ENCODE measurements around the gene ADIPOR1. TPM values are rescaled to one million over a fixed set of nuclear protein-coding genes. Genes with fewer than 3 reads are reported as not detected.
A peak's percentile ranks its signal among the peaks of the same experiment; 100 is the strongest.
"Not testable (repeated sequence)": the region's sequence is repeated elsewhere in the genome, so short reads cannot be mapped to it uniquely, and the experiment has no call there.

ADIPOR1 gene, protein sequence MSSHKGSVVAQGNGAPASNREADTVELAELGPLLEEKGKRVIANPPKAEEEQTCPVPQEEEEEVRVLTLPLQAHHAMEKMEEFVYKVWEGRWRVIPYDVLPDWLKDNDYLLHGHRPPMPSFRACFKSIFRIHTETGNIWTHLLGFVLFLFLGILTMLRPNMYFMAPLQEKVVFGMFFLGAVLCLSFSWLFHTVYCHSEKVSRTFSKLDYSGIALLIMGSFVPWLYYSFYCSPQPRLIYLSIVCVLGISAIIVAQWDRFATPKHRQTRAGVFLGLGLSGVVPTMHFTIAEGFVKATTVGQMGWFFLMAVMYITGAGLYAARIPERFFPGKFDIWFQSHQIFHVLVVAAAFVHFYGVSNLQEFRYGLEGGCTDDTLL
- total RNA-seq: 51.4 TPM

DNA sequence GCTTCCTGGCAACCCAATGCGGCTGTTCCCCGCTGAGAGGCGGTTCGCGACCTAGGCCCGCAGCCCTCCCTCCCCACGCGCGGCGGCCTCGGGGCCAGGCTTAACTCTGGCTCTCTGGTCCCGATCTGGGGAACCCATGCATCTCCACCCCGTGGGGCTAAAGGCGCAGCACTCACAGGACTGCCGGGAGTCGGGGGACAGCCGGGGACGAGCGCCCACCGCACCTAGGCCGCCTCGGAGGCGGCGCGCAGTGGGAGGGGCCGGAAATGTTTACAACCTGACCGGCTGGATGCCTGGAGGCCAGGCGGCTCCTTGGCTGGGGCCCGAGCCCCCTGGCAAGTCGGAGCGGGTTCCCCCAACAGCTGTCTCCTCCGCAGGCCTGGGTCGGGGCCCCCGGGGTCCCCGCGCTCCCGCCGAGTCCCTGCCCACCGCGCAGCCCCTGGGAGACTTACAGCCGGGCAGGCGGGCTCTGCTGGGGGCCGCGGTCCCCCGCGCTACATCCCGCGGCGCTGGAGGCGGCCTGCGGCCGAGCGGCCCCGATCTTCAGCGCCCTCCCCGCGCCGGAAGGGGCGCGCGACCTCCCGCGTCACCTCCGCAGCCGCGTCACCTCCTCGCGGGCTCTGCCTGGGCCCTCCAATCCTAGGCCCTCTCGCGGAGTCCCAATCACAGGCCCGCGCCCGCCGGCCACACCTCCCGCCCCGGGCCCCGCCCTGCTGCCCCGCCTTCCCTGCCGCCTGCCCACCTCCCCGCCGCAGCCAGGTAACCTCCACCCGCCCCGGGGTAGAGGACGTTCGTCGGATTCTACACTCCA is at the start of gene ADIPOR1:
Gene ADIPOR1 (minus strand): TSS at position 580 of the 811 bp plus-strand sequence. CDS start 7,242 bp downstream, outside the sequence.
- DNase-seq (ENCODE audit: low spot score in 2 of 2) (peak; percentile 98 to 99), FAIRE-seq (no peak)

DNA sequence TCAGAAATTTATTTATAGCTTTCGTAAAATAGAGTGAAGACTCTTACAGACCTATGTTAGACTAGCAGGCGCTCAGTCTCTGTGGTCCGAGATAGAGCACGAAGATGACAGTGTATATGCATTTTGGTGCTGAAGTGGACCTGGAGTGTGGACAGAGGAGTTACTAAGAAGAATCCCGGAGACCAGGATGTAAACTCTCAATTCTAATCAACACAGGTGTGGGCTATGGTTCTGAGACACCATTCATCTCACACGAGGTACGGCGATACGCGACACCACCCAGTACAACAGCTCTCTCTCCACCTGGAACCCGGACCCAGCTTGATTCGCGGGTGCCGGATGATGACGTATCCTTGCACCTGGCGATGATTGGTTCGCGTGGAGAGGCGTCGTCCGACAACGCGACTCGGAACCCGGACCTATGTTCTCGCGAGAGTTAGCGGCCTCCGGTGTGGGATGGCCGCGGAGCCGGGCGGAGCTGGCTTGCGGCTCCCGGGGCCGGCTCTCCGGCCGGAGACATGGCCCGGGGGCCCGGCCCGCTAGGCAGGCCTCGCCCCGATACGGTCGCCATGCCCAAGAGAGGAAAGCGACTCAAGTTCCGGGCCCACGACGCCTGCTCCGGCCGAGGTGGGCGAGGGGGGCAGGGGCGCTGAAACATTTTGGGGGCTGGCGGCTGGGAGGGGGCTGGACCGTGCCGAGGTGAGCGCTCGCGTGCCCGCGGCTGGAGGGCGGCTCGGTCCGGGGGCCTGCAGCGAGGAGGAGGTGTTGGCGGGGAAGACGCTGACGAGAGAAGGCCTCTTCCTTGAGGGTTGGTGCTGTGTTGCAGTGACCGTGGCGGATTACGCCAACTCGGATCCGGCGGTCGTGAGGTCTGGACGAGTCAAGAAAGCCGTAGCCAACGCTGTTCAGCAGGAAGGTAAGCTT is 49.1 kb upstream of the ADIPOR1 start, which contains the start of gene TMEM183A:
Gene TMEM183A (plus strand): TSS at position 427 of the 924 bp plus-strand sequence. CDS start 92 bp downstream, at position 519.
- no peak for FAIRE-seq

DNA sequence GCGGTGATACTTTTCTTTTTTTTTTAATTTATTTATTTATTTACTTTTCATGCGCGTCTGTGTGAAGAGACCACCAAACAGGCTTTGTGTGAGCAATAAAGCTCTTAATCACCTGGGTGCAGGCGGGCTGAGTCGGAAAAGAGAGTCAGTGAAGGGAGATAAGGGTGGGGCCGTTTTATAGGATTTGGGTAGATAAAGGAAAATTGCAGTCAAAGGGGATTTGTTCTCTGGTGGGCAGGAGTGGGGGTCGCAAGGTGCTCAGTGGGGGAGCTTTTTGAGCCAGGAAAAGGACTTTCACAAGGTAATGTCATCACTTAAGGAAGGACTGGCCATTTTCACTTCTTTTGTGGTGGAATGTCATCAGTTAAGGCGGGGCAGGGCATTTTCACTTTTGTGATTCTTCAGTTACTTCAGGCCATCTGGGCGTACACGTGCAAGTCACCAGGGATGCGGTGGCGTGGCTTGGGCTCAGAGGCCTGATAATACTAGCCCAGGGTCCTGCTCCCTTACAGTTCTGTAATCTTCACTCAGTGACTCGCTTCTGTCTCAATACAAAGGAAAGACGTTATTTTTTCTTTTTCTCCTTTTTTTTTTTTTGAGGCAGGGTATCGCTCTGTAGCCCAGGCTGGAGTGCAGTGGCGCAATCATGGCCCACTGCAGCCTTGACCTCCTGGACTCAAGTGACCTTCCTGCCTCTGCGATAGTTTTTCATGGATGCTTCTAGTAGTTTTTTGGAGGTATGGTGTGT is 47.5 kb upstream of the ADIPOR1 start:
- not testable (repeated sequence) for FAIRE-seq; DNase-seq (ENCODE audit: low spot score in 2 of 2)

More for the DNA sequence above, 49.1 kb upstream of the ADIPOR1 start, which contains the start of gene TMEM183A:
- DNase-seq (ENCODE audit: low spot score in 2 of 2): peak; percentile 84 to 88

DNA sequence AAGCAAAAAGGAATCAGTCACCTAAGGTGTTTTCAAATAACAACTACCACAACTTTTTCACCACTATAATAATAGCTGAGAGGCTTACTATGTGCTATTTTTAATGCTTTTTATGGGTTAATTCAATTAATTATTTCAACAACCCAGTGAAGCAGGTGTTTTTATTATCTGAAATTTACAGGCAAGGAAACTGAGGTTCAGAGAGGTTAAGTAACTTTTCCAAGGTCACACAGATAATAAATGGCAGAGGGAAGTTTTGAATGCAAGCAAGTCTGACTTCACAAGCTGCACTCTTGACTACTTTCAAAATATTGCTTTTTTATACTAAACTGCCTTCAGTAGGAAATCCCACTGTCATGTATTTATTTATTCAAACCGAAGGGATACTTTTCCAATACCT is 44.8 kb upstream of the ADIPOR1 start:
- FAIRE-seq (no peak), DNase-seq (ENCODE audit: low spot score in 2 of 2) (no peak)

DNA sequence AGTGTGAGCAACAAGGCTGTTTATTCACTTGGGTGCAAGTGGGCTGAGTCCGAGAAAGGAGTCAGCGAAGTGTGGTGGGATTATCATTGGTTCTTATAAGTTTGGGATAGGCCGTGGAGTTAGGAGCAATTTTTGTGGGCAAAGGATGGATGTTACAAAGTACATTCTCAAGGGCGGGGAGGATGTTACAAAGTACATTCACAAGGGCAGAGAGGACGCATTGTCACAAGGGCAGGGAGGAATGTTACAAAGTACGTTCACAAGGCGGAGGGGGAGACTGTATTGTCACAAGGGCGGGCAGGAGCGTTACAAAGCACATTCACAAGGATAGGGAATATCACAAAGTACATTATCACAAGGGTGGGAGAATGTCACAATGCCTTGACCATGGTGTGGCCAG is 43.9 kb upstream of the ADIPOR1 start:
- no peak for FAIRE-seq

DNA sequence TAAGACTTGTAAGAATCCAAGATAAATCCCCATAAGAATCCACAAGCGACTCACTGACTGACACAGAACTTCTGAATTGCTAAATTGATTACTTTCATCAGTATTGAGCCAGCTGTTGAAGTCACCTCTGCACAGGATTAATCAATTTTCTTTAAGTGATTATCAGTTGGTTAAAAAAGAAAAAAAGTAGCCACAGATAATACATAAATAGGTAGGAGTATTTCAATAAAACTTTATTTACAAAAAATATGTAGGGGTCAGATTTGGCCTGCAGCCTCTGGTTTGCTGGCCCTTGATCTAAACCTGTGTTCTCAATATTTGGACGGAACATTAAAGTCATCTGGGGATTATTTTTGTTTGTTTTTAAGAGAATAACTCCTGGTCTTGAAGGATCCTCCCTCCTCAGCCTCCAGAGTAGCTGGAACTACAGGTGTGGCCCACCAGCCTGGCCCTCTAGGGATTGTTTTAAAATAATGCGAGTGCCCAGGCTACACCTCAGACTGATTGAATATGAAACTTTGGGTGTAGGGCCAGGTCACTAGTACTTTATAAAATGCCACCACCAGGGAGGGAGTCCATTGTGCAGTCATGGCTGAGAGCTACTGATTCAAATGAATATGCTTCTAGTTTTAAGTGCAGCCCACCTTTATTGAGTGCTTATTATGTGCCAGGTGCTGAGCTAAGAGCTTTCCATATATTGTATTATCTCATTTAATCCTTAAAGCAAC is 42.3 kb upstream of the ADIPOR1 start:
- FAIRE-seq (no peak), DNase-seq (ENCODE audit: low spot score in 2 of 2) (no peak)

More for the DNA sequence above, 43.9 kb upstream of the ADIPOR1 start:
- DNase-seq (ENCODE audit: low spot score in 2 of 2): no peak

DNA sequence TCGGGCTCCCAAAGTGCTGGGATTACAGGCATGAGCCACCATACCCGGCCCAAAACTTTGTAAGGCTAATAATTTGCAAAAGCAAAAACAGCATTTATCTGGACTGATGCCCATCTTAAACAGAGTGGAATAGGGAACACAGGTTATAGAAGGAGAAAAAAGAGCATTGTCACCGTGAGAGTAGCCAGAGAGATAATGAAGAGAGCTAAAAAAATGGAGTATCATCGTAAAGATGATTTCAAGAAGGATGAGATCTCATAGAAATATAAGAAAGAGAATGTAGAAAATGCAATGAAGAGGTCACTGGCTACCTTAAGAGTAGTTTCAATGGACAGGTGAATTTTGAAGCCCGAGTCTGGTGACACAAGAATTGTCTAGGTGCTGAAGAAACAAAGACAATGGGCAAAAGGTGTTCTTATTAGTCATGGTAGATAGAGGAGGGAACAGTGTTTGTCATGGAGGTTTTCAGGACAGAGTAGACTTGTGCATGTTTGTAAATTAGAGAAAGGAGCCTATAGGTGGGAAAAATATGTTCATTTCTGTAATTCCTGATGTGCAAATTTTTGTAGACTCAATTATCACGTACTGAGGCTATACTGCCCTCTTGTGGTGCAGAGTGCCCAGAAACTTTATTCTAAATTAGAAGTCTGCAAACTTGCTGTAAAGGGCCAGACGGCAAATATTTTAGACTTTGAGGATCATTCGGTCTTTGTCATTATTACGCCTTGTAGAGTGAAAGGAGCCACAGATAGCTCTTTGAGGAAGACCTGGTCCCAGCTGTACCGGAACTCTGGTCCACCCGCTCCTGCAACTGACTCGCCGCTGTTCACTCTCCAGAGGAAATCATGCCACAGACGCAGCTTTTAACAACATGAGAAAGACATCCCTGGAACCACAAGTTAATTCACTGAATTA is 41.0 kb upstream of the ADIPOR1 start:
- DNase-seq (ENCODE audit: low spot score in 2 of 2) (peak in 1 of 2 donors; percentile 28), FAIRE-seq (no peak)

DNA sequence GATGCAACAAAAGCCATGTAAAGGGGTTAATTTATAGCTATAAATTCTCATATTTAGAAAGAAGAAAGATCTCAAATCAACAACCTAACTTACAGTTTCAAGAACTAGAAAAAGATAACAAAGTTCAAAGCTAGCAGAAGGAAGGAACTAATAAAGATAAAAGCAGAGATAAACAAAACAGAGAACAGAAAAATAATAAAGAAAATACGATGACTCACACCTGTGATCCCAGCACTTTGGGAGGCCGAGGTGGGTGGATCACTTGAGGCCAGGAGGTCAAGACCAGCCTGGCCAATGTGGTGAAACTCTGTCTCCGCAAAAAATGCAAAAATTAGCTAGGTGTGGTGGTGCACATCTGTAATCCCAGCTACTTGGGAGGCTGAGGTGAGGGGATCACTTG is 36.6 kb upstream of the ADIPOR1 start:
- DNase-seq (ENCODE audit: low spot score in 2 of 2) (no peak), FAIRE-seq (no peak)

DNA sequence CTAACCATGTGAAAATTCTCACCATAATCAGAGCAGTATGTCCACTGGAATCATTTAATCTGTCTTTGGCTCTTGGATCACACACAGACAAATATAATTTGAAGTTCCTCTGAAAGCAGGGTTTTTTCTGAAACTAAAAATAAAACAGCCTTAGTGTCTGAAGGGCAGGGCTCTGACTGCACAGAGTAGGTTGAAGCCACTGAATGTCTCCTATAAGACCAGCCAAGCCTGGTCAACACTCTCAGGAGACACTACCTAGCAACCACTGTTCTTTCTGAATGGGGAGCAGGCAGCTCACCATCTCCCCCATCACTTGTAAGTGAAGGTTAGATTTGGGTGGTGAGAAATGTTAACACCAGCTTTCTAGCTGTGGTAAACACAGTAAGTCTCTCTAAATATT is 33.0 kb upstream of the ADIPOR1 start:
- no peak for FAIRE-seq
- DNase-seq (ENCODE audit: low spot score in 2 of 2): no peak

DNA sequence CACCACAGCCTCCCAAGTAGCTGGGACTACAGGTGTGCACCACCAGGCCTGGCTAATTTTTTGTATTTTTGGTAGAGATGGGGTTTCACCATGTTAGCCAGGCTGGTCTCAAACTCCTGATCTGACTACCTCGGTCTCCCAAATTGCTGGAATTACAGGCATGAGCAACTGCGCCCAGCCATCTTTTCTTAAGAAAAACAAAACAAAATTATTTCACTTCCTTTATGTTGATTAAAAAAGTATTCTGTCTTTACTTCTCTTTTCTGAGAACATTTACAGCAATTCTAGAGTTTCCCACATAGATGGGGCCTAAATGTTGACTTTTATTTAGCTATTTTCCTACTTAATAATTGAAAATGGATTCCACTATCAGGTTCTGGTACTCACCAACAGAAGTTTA is 31.8 kb upstream of the ADIPOR1 start:
- no peak for FAIRE-seq
- DNase-seq (ENCODE audit: low spot score in 2 of 2): no peak

DNA sequence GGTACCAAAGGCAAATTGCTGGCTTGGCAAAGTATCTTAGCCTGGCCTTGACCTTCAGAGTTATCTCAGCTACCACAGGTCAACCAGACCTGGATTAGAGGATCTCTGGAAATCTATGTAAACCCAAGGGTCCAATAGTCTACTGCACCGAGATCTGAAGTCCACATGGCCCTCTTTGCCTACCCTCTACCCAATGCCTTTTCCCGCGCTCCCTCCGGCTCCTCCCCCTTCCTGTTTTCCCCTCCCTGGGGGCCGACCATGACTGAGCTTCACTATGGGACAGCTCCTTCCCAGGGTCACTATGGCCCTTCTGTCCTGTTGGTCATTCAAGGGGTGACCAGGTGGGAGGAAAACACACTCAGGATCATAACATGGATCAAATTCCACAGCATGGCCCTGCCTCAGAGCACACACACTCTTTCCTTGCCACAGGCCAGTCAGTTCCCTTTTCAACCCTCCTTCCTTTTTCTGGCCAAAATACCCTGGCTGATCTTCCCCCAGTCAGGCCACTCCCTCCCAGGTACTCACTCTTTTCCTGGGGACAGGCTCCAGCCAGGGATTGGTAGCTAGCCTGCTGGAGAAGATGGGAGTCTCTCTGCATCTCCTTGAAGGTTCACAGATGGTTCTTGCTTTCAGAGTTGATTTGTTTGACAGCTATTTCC is 29.9 kb upstream of the ADIPOR1 start:
- FAIRE-seq: no peak

DNA sequence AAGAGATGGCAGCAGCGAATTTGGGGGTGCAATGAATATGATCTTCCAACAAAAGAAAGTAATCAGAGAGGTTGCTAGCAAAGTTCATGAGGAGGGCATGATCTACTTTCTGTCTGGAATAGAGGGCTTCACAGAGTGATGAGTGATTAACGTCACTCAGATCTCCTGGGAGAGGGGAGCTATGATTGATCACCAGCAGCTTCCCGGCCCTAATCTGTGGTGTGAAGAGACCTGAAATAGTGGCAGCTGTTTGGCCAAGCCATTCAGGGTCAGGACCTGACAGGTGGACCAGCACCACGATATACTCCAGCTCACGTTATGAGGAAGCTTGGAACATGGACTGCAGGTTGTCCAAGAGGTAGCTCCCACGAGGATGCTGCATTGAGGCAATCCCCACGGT is 29.1 kb upstream of the ADIPOR1 start:
- FAIRE-seq (no peak), DNase-seq (ENCODE audit: low spot score in 2 of 2) (no peak)

More for the DNA sequence above, 29.9 kb upstream of the ADIPOR1 start:
- no peak for DNase-seq (ENCODE audit: low spot score in 2 of 2)

DNA sequence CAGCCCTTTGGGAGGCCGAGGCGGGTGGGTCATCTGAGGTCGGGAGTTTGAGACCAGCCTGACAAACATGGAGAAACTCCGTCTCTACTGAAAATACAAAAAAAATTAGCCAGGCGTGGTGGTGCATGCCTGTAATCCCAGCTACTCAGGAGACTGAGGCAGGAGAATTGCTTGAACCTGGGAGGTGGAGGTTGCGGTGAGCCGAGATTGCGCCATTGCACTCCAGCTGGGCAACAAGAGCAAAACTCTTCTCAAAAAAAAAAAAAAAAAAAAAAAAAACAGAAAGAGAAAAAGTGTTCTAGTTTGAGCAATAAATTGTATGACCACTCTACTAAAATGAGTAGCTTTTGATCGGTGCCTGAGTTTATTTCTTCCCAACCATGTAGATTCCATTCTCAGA is 28.0 kb upstream of the ADIPOR1 start:
- not testable (repeated sequence) for DNase-seq (ENCODE audit: low spot score in 2 of 2); FAIRE-seq

DNA sequence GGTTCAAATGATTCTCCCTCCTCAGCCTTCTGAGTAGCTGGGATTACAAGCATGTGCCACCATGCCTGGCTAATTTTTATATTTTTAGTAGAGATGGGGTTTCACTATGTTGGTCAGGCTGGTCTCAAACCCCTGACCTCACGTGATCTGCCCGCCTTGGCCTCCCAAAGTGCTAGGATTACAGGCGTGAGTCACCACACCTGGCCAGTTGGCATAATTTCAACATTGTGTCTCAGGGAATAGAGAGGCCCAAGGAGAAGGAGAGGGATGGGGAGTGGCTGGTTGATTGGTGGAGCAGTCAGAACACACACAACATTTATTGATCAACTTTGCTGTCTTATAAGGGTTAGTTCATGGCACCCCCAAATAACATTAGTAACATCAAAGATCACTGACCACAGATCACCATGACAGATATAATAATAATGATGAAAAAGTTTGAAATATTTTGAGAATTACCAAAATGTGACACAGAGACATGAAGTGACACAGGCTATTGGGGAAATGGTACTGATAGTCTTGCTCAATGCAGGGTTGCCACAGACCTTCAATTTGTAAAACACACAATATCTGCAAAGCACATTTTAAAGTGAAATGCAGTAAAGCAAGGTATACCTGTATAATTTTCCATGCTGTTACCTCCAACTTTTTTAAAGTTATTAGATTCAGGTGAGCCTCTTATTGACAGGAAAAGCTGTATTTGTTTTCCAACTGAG is 24.8 kb upstream of the ADIPOR1 start:
- FAIRE-seq (no peak), DNase-seq (ENCODE audit: low spot score in 2 of 2) (no peak)

DNA sequence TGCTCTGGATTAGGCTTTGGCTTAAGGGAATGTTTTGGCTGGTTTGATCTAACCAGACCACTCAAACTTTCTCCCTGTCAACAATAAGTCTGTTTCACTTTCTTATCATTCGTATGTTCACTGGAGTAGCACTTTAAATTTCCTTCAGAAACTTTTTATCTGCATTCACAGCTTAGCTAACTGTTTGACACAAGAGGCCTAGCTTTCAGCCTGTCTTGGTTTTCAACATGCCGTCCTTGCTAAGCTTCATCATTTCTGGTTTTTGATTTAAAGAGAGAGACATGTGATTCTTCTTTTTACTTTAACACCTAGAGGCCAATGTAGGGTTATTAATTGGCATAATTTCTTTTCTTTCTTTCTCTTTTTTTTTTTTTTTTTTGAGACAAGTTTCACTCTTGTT is 23.8 kb upstream of the ADIPOR1 start:
- DNase-seq (ENCODE audit: low spot score in 2 of 2): no peak
- no peak for FAIRE-seq

DNA sequence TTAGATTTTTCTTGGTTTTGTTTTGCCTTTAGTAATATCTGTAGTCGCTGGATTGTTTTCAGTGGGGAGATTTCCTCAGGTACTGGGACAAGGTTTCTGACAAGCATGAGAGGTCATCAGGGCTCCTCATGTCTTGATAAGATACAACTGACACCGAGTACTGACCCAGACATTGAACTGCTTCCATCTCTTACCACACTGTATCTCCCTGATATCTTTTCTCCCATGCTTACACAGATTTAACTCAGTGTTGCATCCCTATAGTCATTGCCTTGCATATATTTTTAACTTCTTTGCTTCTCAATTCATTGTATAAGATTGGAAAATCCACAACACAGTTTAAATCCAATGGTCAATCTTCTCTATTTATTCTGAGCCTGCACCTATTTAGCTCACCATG is 21.3 kb upstream of the ADIPOR1 start:
- no peak for FAIRE-seq

DNA sequence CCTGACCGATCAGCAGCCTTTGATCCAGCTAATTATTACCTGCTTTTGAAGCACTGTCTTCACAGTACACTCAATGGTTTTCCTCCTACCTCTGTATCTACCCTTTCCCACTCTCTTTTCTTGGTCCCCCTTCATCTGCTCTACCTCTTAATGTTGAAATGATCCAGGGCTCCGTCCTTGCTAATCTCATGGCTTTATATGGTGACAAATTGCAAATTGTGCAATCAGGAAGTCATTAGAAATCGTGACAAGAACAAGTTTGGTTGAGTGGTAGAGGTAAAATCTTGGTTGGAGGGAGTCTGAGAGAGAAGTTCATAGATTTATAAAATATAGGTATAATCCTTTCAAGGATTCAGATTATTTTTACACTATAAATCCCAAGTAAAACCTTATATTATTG is 18.5 kb upstream of the ADIPOR1 start:
- no peak for DNase-seq (ENCODE audit: low spot score in 2 of 2)
- FAIRE-seq: no peak

More for the DNA sequence above, 21.3 kb upstream of the ADIPOR1 start:
- no peak for DNase-seq (ENCODE audit: low spot score in 2 of 2)

All from frontal cortex (tissue), 4 donors.